Peyer's patch (tissue), 4 donors: ENCODE results near the gene LRRN4CL.

Experiments used
- POLR2A ChIP-seq, 2 donors: fragments of 450-650 bp; IDR thresholded peaks; one replicate each; pipeline ENCODE4 v1.5.1; 2017; ENCODE audit warnings: antibody characterized with exemption in 2 of 2, mild to moderate bottlenecking in 2 of 2, moderate library complexity in 2 of 2
- TF ChIP-seq, protein P1 (sequence below), 6 experiments: fragments of 450-650 bp in 4 of 6; fragments of 200-600 bp in 2 of 6; sonication (generic) in 1 of 6; IDR thresholded peaks; one replicate each; pipeline ENCODE4 v1.5.1; 2017 to 2019; ENCODE audit warnings: antibody characterized with exemption in 6 of 6, mild to moderate bottlenecking in 3 of 6, moderate library complexity in 1 of 6

- no peak for TF ChIP-seq POLR2A (IDR thresholded peaks at IDR 0.05)
- TF ChIP-seq, protein P1, sequence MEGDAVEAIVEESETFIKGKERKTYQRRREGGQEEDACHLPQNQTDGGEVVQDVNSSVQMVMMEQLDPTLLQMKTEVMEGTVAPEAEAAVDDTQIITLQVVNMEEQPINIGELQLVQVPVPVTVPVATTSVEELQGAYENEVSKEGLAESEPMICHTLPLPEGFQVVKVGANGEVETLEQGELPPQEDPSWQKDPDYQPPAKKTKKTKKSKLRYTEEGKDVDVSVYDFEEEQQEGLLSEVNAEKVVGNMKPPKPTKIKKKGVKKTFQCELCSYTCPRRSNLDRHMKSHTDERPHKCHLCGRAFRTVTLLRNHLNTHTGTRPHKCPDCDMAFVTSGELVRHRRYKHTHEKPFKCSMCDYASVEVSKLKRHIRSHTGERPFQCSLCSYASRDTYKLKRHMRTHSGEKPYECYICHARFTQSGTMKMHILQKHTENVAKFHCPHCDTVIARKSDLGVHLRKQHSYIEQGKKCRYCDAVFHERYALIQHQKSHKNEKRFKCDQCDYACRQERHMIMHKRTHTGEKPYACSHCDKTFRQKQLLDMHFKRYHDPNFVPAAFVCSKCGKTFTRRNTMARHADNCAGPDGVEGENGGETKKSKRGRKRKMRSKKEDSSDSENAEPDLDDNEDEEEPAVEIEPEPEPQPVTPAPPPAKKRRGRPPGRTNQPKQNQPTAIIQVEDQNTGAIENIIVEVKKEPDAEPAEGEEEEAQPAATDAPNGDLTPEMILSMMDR (IDR thresholded peaks at IDR 0.05), result no peak
Measured at GRCh38 chr11:62677714-62678113, 11.6 kb downstream of the LRRN4CL start.
